Hepatocyte (in vitro differentiated cells): ENCODE results near the gene LGALS3BP.

Experiments used
- CTCF ChIP-seq: fragments of 200-600 bp; sonication (generic); IDR thresholded peaks from 2 replicates; pipeline ENCODE4 v1.5.1; 2016; ENCODE audit warnings: antibody characterized with exemption, mild to moderate bottlenecking; ENCODE audit not compliant: poor library complexity
- EZH2 ChIP-seq: fragments of 200-600 bp; sonication (generic); IDR thresholded peaks from 2 replicates; pipeline ENCODE4 v1.6.1; 2016; ENCODE audit warnings: antibody characterized with exemption, mild to moderate bottlenecking, borderline replicate concordance
- EZH2phosphoT487 ChIP-seq: fragments of 200-600 bp; sonication (generic); IDR thresholded peaks from one replicate; pipeline ENCODE4 v1.6.1; 2018; ENCODE audit warnings: antibody characterized with exemption, mild to moderate bottlenecking, low read depth, moderate library complexity; ENCODE audit not compliant: unreplicated experiment, severe bottlenecking

DNA sequence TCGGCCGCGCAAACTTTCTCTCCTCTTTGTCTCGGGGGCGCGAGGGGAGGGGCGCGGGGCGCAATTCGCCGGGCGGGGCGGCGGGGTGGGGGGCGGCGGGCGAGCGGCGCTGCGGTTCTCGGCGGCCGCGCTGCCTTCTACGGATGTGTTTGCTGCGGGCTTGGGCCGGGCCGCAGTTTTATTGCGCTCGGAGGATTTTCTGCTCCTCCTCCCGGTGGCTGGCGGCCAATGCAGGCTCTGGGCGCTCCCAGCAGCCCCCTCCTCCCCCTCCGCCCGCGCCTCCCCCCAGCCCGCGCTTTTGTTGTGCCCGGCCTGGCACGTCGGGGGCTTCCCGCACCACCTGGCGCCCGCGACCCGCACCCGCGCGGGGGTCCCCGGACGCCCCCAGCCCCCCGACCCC, 54.5 kb downstream of the LGALS3BP start, which contains the start of gene TIMP2:
- TF ChIP-seq CTCF (peak; percentile 7), EZH2phosphoT487 (no peak), EZH2 (no peak)
